Nephron progenitor cell (in vitro differentiated cells): ENCODE data around the gene DPH7.
A peak's percentile ranks its signal among the peaks of the same experiment; 100 is the strongest.
"Not testable (repeated sequence)": the region's sequence is repeated elsewhere in the genome, so short reads cannot be mapped to it uniquely, and the experiment has no call there.

Experiments used
- DNase-seq: peaks from one replicate; pipeline ENCODE4 v3.0.0; 2021
- H3K27ac Mint-ChIP-seq: 2 replicates; pipeline ENCODE4 v1.8.0; 2021; ENCODE audit warnings: mild to moderate bottlenecking, moderate library complexity, mixed read lengths
- H3K27me3 Mint-ChIP-seq: 2 replicates; pipeline ENCODE4 v1.8.0; 2021; ENCODE audit warnings: mild to moderate bottlenecking, low read depth, mixed read lengths; ENCODE audit not compliant: poor library complexity
- H3K36me3 Mint-ChIP-seq: 2 replicates; pipeline ENCODE4 v1.8.0; 2021; ENCODE audit warnings: low read depth, mixed read lengths
- H3K4me1 Mint-ChIP-seq: 2 replicates; pipeline ENCODE4 v1.8.0; 2021; ENCODE audit warnings: mixed read lengths
- H3K4me3 Mint-ChIP-seq: 2 replicates; pipeline ENCODE4 v1.8.0; 2021; ENCODE audit warnings: mild to moderate bottlenecking, moderate library complexity, mixed read lengths
- H3K9me3 Mint-ChIP-seq: 2 replicates; pipeline ENCODE4 v1.8.0; 2021; ENCODE audit warnings: mild to moderate bottlenecking, moderate library complexity, mixed read lengths
- CTCF ChIP-seq: fragments of 200-600 bp; sonication (generic); IDR thresholded peaks from 2 replicates; pipeline ENCODE4 v1.5.0; 2021; ENCODE audit warnings: antibody characterized with exemption

DPH7 gene

GRCh38 chr9:137579259-137579604 lies 507 bp upstream of the DPH7 start:
- DNase-seq, result no peak
- Mint-ChIP-seq H3K27ac (no peak overlapping the region), H3K27me3 (no peaks in the 10 kb centered on the region), H3K9me3 (no peaks in the 10 kb centered on the region), H3K4me3 (peak overlapping the region; percentile 89), H3K36me3 (peaks cover 42% of the 10 kb centered on the region), H3K4me1 (peaks cover 24% of the 10 kb centered on the region)
- TF ChIP-seq CTCF, result no peak

GRCh38 chr9:137575716-137576411 lies 2.9 kb downstream of the DPH7 start:
- Mint-ChIP-seq H3K27me3 (no peaks in the 10 kb centered on the region), H3K4me1 (peaks cover 24% of the 10 kb centered on the region), H3K9me3 (no peaks in the 10 kb centered on the region), H3K27ac (peak overlapping the region; percentile 25), H3K36me3 (peaks cover 40% of the 10 kb centered on the region), H3K4me3 (peak overlapping the region; percentile 64)
- no peak for TF ChIP-seq CTCF
- no peak for DNase-seq

- Mint-ChIP-seq H3K9me3 (no peaks in the 10 kb centered on the region), H3K36me3 (peaks cover 46% of the 10 kb centered on the region), H3K4me1 (peaks cover 24% of the 10 kb centered on the region), H3K27me3 (peaks cover 2% of the 10 kb centered on the region), H3K27ac (peak overlapping the region; percentile 25), H3K4me3 (no peak overlapping the region)
- no peak for TF ChIP-seq CTCF
- no peak for DNase-seq
Measured at GRCh38 chr9:137575364-137575715, 3.4 kb downstream of the DPH7 start.

- no peaks in the 10 kb centered on the region for H3K9me3 Mint-ChIP-seq
- H3K27ac Mint-ChIP-seq, result no peak overlapping the region
- peaks cover 3% of the 10 kb centered on the region for H3K27me3 Mint-ChIP-seq
- peaks cover 49% of the 10 kb centered on the region for H3K36me3 Mint-ChIP-seq
- no peak for DNase-seq
- no peak for TF ChIP-seq CTCF
- H3K4me3 Mint-ChIP-seq, result no peak overlapping the region
- H3K4me1 Mint-ChIP-seq, result peaks cover 24% of the 10 kb centered on the region
Measured at GRCh38 chr9:137574192-137574591, 4.5 kb downstream of the DPH7 start.

- no peak for TF ChIP-seq CTCF
- H3K4me3 Mint-ChIP-seq, result no peak overlapping the region
- no peaks in the 10 kb centered on the region for H3K9me3 Mint-ChIP-seq
- peaks cover 3% of the 10 kb centered on the region for H3K27me3 Mint-ChIP-seq
- no peak overlapping the region for H3K27ac Mint-ChIP-seq
- no peak for DNase-seq
- H3K4me1 Mint-ChIP-seq, result peaks cover 1% of the 10 kb centered on the region
- H3K36me3 Mint-ChIP-seq, result peaks cover 43% of the 10 kb centered on the region
Measured at GRCh38 chr9:137570566-137570965, 8.2 kb downstream of the DPH7 start.

- Mint-ChIP-seq H3K36me3 (peaks cover 35% of the 10 kb centered on the region), H3K4me3 (no peak overlapping the region), H3K27ac (no peak overlapping the region), H3K27me3 (peaks cover 3% of the 10 kb centered on the region), H3K4me1 (no peaks in the 10 kb centered on the region), H3K9me3 (no peaks in the 10 kb centered on the region)
- TF ChIP-seq CTCF, result no peak
- DNase-seq, result no peak
Measured at GRCh38 chr9:137569609-137570203, 9.0 kb downstream of the DPH7 start.

- not testable (repeated sequence) for H3K27ac Mint-ChIP-seq, H3K9me3 Mint-ChIP-seq, DNase-seq, H3K27me3 Mint-ChIP-seq, H3K4me1 Mint-ChIP-seq, H3K4me3 Mint-ChIP-seq
- H3K36me3 Mint-ChIP-seq, result peaks cover 39% of the 10 kb centered on the region
Measured at GRCh38 chr9:137568445-137568844, 10.3 kb downstream of the DPH7 start.
